ENCODE results near the gene SLC35F6.

Gene SLC35F6

GRCh38 chr2:26818255-26818654, 54.2 kb downstream of the SLC35F6 start:
- DNase-seq (ENCODE audit: low read depth in 1 of 2, low spot score in 1 of 2): no peak

- no peak for DNase-seq (ENCODE audit: low read depth in 1 of 2, low spot score in 1 of 2)
Observed at GRCh38 chr2:26818972-26819371, 54.9 kb downstream of the SLC35F6 start.

GRCh38 chr2:26820932-26821331, 56.8 kb downstream of the SLC35F6 start:
- no peak for DNase-seq (ENCODE audit: low read depth in 1 of 2, low spot score in 1 of 2)

- DNase-seq (ENCODE audit: low read depth in 1 of 2, low spot score in 1 of 2): no peak
Observed at GRCh38 chr2:26822877-26823276, 58.8 kb downstream of the SLC35F6 start.

Measured in activated T-helper 1 cell treated with anti-CD3 and anti-CD28 coated beads, Interleukin-2, amount 50 U/mL, for 16 hours (primary cell).